ENCODE results near the gene C10orf67.
"Not testable (repeated sequence)": the region's sequence is repeated elsewhere in the genome, so short reads cannot be mapped to it uniquely, and the experiment has no call there.

C10orf67 gene

DNA sequence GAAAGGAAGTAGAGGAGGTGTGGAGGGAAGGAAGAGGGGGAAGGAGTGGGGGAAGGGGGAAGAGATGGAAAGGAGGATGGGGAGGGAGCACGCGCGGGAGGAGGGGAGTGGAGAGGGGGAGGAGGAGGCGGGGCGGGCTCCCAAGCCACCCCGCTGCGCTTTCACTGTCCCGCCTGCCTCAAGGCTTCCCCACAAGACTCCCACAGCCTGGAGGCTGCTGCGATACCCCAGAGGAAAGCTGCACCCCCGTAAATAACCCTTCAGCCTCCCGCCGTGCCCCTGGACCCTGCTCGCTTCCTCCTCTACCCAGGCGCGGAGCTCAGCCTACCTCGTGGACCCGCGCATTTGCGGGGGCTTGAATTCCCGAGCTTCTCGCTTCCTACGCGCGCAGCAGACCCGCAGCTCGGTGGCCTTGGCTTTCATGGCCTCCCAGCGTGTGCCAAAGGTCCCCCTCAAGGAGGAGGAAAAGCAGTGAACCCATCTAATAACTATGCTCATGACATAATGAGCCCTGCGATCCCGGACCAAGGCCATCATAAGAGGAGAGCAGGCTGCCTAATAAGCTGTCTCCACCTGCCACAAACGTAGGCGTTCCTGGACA is at the start of gene C10orf67:
Gene C10orf67, minus strand, starts transcription at position 557 of the 601 bp plus-strand sequence. Its CDS starts 23 bp downstream, at position 534.
- no peak for DNase-seq

DNA sequence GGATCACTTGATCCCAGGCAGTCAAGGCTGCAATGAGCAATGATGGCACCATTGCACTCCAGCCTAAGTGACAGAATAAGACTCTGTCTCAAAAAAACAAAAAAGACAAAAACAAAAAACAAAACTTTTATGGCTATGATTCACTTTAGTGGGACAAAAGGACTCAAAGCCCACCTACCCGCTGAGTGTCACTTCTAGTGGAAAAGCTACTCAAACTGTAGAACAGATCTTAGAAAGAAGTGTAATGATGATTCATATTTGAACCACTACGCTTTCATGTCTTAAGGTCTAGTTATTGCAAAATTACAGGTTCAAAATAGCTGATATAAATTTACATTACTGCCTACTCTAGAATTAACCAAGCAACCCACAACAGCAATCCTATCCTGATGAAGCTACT is 47.2 kb upstream of the C10orf67 start:
- no peak for DNase-seq

DNA sequence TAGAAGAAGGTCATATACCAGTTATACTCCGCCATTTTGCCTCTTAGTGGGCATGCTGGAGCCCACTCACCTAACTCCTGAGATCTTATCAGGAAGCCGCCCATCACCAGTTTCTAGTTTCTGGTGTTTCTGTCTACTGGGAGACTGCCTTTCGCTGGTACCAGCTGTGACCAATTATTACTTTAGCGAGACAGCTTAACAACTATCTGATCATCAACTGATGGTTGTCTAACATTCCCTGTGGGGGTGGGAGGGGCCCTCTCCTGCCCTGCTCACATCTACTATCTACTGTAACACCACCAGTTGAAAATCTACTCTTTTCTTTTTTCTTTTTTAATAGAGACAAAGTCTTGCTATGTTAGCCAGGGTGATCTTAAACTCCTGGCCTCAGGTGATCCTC is 46.2 kb upstream of the C10orf67 start:
- DNase-seq = no peak

DNA sequence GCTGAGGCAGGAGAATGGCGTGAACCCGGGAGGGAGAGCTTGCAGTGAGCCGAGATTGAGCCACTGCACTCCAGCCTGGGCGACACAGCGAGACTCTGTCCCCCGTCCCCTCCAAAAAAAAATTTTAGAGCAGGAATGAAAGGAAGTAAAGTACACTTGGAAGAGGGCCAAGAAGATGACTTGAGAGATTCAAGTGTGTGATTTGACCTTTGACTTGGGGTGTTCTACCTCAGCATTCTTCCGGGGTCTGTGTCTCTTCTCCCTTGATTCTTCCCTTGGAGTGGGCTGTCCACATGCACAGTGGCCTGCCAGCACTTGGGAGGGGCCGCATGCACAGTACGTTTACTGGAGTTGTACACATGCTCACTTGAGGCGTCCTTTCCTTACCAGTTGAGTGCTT is 45.8 kb upstream of the C10orf67 start:
- not testable (repeated sequence) for DNase-seq

DNA sequence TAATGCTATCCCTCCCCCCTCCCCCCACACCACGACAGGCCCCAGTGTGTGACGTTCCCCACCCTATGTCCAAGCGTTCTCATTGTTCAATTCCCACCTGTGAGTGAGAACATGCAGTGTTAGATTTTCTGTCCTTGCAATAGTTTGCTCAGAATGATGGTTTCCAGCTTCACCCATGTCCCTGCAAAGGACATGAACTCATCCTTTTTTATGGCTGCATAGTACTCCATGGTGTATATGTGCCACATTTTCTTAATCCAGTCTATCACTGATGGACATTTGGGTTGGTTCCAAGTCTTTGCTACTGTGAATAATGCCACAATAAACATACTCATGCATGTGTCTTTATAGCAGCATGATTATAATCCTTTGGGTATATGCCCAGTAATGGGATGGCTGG is 42.9 kb upstream of the C10orf67 start:
- DNase-seq = not testable (repeated sequence)

DNA sequence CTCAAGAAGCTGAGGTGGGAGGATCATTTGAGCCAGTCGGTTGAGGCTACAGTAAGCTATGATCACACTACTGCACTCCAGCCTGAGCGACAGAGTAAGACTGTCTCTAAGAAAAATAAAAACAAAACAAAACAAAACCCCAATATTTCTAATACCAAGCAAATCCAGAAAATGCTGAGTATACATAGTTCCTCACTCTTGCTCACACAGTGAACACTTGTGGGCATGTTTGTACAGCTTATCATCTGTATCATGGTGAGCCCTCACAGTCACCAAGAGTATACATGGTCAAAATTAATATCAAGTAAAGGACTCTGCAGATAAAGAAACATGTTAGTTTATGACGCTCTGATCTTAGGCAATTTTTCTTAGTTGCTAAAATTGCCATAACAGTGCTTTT is 41.5 kb upstream of the C10orf67 start:
- DNase-seq = no peak

DNA sequence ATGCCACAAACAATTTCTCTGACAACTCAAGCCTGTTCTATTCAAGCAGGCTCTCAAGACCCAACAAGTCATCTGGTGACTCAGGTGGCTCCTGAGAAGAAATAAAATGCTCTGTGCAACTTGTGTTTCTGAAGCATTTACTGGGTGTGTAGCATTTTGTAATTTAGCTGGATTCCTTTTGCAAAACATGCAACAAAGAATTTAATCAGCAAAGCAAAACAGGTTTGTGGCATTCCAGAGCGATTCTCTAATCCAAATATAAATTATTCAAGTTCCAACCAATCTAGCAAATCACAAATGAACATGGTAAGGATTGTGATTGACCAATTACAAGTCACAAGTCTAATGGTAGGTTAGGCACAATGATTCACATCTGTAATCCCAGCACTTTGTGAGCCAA is 39.8 kb upstream of the C10orf67 start:
- DNase-seq = no peak

DNA sequence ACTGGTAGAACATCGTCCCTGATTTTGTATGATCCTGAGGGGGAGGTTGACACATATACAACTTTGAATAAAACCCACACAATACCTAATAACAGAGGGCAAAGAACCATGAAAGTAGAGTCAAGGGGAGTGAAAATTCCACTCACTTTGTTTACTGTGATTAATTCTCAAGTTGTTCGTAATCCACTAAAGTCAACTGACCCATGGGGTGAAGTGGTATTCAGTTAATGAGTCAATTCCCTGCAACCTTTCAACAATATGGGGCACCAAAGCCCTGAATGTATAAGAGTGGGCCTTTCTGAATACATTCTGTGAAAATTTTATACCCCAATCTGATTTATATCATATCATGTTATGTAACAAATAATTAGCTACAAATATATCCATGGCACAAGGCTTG is 39.0 kb upstream of the C10orf67 start:
- DNase-seq = no peak

DNA sequence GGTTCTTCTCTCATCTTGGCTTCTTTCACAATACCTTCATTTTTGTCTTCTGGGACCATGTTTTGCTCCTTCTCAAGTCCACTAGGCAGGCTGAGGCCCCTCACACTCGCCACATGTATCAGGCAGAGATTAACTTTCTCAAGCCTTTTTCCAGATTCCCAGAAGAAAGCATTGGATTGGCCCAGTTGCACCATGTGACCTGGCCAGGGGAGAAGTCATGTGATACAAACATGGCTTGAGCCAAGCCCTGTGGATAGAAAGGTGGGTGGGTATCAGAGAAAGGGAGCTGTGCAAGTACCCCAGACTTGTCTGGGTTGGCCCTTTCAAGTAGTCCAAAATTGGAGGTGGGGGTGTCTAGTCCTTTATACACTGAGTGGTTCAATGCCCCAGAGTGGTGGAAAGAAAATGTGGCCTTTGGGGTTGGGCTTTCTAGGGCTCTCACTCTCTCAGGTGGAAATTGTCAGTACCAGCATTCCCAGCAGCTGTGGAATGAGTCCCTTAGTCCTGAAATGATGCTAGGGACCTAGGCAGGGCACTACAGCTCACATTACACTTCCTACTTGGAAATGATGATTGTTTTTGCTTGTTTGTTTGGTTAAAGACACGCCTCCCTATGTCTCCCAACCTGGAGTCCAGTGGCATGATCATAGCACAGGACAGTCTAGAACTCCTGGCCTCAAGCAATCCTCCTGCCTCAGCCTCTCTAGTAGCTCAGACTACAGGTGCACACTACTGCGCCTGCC is 36.9 kb upstream of the C10orf67 start:
- no peak for DNase-seq

DNA sequence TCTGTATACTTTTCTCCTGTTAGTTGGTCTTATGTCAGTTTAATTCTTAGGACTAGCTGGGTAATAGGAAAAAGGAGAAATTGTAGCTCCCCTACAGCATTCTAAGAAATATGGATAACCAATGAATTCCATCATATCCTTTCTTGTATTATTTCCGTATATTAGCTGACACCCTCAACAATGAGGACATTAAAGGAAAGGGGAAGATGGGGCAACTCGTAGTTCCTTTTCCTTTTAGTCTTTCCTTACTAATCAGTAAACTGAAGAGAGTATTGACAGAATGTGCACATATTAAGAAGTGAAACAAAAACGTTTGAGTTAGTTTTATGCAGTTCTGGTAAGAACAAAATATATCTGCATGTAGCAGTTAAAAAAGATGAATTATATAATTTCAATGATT is 35.1 kb upstream of the C10orf67 start:
- no peak for DNase-seq

DNA sequence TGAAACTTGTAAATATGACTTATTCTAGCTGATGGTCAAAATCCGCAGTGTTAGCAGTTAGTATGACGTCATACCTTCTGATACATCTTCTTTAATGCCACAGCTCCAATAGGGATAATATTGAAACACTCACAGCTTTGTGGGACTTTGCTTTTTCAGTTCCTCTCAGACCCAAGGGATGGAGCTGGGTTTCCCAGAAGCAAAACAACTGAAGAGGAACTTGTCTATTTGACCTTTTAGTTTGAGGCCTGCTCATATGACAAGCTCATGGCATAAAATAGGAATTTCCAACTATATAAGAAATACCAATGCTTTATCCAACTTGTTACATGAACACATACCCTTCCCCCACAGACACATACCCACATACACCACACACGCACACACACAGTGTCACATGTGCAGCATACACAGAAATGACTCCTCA is 31.6 kb upstream of the C10orf67 start:
- no peak for DNase-seq

DNA sequence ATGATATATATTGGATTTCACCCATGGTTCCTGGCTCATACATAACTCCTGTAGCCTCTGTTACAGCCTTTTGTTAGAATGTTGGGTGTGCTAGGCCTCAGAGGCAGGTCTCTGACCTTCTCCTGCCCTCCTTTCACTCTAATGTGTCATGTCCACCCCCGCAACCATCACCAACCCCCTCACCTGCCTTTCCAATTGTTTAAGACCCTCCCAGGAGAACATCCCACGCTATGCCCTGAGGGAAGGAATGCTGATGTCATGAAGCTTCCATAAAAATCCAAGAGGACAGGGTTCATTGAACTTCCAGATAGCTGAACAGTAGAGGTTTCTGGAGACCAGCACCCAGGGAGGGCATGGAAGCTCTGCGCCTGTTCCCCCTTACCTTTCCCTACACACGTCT is 30.8 kb upstream of the C10orf67 start:
- DNase-seq = no peak

DNA sequence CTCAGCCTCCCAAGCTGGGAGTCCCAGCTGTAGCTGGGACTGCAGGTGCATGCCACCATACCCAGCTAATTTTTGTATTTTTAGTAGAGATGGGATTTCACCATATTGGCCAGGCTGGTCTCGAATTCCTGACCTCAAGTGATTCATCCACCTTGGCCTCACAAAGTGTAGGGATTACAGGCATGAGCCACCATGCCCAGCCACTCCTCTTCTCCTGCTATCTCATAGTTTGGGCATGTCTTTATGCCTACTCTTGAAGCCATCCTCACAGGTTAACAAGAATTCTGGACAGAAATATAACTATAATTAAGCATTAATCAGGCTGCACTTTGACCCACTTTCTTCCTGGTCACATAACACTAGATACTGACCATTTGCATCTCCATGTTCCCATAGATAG is 28.6 kb upstream of the C10orf67 start:
- DNase-seq = no peak

DNA sequence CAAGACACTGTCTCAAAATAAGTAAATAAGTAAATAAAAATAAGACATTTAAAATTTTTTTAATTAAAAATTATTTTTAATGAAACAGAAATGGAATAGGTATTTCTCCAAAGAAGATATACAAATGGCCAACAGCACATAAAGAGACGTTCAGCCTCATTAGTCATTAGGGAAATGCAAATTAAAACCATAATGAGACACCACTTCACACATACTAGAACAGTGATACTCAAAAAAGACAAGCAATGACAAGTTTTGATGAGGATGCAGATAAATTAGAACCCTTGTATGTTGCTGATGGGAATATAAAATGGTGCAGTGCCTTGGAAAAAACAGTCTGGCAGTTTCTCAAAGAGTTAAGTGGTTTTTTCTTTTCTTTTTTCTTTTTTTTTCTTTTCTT is 26.5 kb upstream of the C10orf67 start:
- no peak for DNase-seq

DNA sequence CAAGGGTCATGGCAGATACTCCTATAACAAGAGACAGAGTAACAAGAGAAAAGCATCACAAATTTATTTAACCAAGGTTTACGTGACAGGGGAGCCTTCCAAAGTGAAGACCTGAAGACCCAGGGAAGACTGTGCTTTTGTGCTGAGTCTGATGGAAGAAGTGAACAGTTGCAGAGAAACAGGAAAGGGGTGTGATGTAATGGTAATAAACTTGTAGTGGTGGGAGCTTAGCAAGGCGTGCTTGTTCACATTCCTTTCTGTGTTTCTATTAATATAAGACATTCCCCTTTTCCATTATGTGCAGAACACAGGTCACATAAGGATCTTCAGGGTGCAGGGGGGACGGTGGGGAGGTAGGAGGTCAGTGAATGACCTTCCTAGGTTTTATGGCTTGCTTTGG is 25.5 kb upstream of the C10orf67 start:
- DNase-seq = no peak

DNA sequence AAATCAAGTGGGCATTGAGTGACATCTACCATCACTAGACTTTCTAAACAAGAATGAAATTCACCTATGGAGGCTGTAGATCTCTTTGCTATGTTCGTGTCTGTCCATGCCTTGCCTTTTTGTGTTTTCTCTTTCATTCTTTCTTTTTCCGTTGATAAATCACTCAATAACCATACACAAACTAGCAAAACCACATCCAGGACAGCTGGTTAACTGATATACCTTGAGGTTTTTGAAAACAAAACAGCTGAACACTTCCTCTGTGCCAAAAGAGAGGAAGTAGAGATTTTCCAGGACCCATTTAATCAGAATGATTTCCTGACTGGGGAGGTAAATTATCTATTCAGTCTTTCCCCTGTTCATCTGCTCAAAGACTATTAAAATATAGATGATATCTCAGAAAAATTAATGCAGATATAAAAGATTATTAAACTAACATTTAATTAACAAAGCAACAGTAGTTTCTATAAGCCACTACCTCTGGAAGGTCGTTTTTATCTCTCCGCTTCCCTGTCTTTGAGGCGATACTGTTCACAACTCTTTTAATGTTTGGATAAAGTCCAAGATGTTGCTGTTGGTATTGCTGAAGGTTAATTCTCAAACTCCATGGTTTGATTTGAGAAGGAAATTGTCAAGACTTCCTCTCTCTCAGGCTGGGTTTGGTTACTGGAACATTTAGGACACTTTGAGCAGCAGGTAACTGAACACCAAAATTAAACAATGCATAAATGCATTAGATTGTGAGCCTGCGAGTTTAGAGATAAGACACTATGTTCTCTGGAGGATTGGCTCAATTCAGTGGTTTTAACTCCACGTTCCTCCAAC is 24.4 kb upstream of the C10orf67 start:
- DNase-seq = no peak

DNA sequence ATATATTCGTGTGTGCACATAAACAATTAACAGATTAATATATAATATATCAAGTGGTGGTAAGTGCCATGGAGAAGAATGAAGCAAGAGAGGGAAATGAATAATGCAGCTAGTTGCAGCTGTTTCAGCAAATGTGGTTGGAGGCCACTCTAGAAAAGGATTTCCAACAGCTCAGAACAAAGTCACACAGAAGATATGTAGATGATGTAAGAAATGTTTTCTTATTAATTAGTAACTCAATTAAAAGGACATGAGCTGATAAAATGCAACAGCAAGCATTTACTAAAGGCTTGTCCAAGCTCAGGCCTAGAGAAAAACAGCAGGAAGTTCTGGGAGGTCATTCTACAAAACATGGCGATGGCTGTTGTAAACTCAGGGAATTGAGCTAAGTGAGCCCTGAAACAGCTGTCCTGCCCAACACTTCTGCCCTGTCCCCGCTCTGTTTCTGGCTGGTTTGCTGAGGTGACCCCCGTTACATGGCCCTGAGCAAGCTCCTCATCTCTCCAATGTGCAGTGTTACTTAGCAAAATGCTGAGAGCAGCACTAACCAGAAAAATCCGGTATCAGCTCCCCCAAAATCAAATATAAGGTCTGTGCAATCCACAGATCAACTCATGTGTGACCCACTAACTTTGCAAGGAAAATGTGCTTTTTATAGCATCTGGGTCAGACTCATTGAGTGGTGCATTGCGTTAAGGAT is 23.4 kb upstream of the C10orf67 start:
- no peak for DNase-seq

DNA sequence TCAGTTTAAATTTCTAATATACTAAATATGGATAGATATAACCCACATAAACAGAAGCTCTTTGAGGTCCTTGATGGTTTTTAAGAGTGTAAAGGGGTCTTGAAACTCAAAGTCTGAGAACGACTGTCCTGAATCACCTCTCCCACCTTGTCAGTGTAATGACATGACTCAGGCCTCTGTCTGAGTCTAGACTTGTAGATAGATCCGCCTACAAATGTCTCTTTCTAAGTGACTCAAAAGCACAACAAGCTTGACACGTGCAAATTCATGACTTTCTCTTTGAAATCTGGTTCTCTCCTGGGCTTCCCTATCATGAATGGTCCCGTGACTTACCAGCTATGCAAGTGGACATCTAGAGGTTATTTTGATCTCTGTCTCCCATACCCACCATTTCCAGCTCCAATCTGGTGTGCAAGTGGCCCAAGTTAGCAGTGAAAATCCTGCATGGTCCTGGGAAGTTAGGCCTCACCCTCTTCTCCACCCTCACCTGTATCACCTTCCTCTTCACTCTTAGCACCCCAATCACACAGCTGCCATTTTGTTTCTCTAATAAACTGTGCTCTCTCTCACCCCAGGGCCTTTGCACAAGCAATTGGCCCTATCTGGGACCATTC is 20.9 kb upstream of the C10orf67 start:
- not testable (repeated sequence) for DNase-seq

DNA sequence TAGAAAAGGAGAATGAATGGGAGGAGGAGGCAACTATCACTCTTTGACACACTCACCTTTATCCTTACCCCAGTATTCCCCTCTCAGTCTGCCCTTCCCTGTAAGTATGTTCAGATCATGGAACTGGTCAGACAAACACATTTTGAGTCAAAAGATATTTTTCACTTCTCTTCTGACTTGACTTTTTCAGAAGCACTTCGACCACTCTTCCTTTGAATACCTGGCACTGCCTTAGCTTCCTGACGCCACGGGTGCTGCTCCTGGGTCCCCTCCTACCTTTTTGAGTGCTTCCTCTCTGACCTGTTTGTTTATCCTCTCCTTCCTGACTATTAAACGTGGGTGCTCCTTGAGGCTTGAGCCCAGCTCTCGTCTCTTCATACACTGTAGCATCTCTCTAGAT is 19.8 kb upstream of the C10orf67 start:
- no peak for DNase-seq

DNA sequence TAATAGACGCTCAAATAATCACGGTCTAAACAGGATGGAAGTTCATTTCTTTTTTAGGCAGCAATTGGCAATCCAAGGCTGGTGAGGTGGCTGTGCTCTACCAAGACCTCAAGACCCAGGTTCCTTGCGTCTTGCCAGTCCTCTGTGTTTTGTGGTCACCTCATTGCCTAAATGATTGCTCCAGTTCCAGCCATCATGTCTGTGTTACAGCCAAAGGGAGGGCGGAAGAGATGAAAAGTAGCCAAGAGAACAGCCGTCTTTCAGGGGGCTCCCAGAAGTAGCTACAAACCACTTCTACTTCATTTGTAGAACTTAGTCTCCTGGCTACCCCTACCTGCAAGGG is 19.2 kb upstream of the C10orf67 start:
- DNase-seq = no peak

DNA sequence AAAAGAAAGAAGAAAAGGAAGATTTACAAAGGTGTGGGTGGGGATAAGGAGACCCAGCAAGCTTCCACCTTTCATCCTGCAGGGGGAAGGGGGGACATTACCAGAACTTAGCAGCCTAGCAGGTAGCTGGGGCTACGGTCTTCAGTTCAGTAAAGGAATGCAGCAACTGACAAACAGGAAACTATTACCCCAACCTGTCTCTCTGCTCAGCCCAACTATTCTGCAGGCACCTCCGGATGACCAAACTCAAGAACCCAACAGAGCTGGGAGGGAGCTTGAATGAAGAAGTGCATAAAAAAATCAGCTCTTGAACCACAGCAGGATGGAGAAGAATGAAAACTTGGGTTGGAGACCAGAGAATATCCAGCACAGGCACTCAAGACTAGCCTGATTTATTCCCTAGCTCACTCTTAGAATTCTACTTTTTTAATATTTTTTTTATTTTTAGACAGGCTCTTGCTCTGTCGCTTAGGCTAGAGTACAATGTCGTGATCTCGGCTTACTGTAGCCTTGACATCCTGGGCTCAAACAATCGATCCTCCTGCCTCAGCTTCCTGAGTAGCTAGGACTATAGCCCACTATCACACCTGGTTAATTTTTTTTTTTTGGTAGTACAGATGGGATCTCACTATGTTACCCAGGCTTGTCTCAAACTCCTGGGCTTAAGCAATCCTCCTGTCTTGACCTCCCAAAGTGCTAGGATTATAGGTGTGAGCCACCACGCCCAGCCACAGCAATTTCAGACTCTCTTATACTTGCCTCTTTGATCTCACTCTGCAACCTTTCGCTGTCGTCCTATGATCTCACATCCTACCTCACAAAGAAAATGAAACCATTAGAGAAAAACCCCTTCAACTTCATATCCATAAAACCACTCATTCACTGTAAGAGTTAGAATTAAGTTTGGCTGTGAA is 18.5 kb upstream of the C10orf67 start:
- no peak for DNase-seq
